Peyer's patch (tissue), 4 donors: ENCODE measurements around the gene RNASE8. TPM values are rescaled to one million over a fixed set of nuclear protein-coding genes. Genes with fewer than 3 reads are reported as not detected.

Experiments used
- DNase-seq, 3 donors: peaks; one replicate each; pipeline ENCODE4 v3.0.0-alpha.2; 2017 to 2019
- H3K27ac ChIP-seq, 4 donors: fragments of 200-600 bp; sonication (generic); one replicate each; pipeline ENCODE4 v1.5.1; 2016 to 2019
- H3K27me3 ChIP-seq, 2 donors: fragments of 200-600 bp; sonication (generic); one replicate each; pipeline ENCODE4 v1.5.1; 2019
- H3K36me3 ChIP-seq, 3 donors: fragments of 200-600 bp; sonication (generic); one replicate each; pipeline ENCODE4 v1.5.1; 2016 to 2019
- H3K4me1 ChIP-seq, 4 donors: fragments of 200-600 bp; sonication (generic); one replicate each; pipeline ENCODE4 v1.5.1; 2016 to 2019
- H3K4me3 ChIP-seq, 4 donors: fragments of 200-600 bp; sonication (generic); 1 replicate in 3 of 4; 2 replicates in 1 of 4; pipeline ENCODE4 v1.5.1; 2016 to 2019; ENCODE audit warnings: mild to moderate bottlenecking in 1 of 4
- H3K9me3 ChIP-seq, 4 donors: fragments of 200-600 bp; sonication (generic); one replicate each; pipeline ENCODE4 v1.5.1; 2016 to 2019; ENCODE audit warnings: mild to moderate bottlenecking in 1 of 4
- CTCF ChIP-seq, 6 experiments: fragments of 450-650 bp in 4 of 6; fragments of 200-600 bp in 2 of 6; sonication (generic) in 1 of 6; IDR thresholded peaks; one replicate each; pipeline ENCODE4 v1.5.1; 2017 to 2019; ENCODE audit warnings: antibody characterized with exemption in 6 of 6, mild to moderate bottlenecking in 3 of 6, moderate library complexity in 1 of 6
- POLR2A ChIP-seq, 2 donors: fragments of 450-650 bp; IDR thresholded peaks; one replicate each; pipeline ENCODE4 v1.5.1; 2017; ENCODE audit warnings: antibody characterized with exemption in 2 of 2, mild to moderate bottlenecking in 2 of 2, moderate library complexity in 2 of 2
- total RNA-seq, 4 donors: library from RNA; depleted of rRNA; stranded (reverse); fragments of >200 nt; gene quantifications; one replicate each; pipeline ENCODE4 v1.1.0, GENCODE V29; 2016

RNASE8 gene
- total RNA-seq, 4 donors from 2014 or later = not detected

- Histone ChIP-seq H3K9me3 (no peaks in the 10 kb centered on the region), H3K4me1 (peaks cover 0 to 4% (median 0%) of the 10 kb centered on the region in 4 donors), H3K27ac (peak overlapping the region in 2 of 4 donors; percentile 3 to 9), H3K36me3 (no peaks in the 10 kb centered on the region), H3K4me3 (no peak overlapping the region), H3K27me3 (no peaks in the 10 kb centered on the region)
- no peak for DNase-seq
- TF ChIP-seq POLR2A (IDR thresholded peaks at IDR 0.05) (no peak), CTCF (IDR thresholded peaks at IDR 0.05) (no peak)
Observed at GRCh38 chr14:21060614-21061346, 3.2 kb downstream of the RNASE8 start.

- Histone ChIP-seq H3K27me3 (no peaks in the 10 kb centered on the region), H3K4me1 (peaks cover 0 to 4% (median 0%) of the 10 kb centered on the region in 4 donors), H3K36me3 (no peaks in the 10 kb centered on the region), H3K27ac (peak overlapping the region in 1 of 4 donors; percentile 9), H3K4me3 (no peak overlapping the region), H3K9me3 (no peaks in the 10 kb centered on the region)
- DNase-seq = no peak
- TF ChIP-seq CTCF (IDR thresholded peaks at IDR 0.05) (no peak), POLR2A (IDR thresholded peaks at IDR 0.05) (no peak)
Observed at GRCh38 chr14:21061347-21061668, 3.7 kb downstream of the RNASE8 start.

- H3K27ac ChIP-seq = no peak overlapping the region
Observed at GRCh38 chr14:21063479-21063878, 5.9 kb downstream of the RNASE8 start.

GRCh38 chr14:21066882-21067502 is 9.4 kb downstream of the RNASE8 start:
- no peak overlapping the region for H3K27ac ChIP-seq
- no peaks in the 10 kb centered on the region for H3K27me3 ChIP-seq
- H3K4me3 ChIP-seq = no peak overlapping the region
- TF ChIP-seq CTCF (IDR thresholded peaks at IDR 0.05) = peak in 3 of 6 experiments; percentile 19 to 25 (median 20)
- no peak for TF ChIP-seq POLR2A (IDR thresholded peaks at IDR 0.05)
- no peaks in the 10 kb centered on the region for H3K9me3 ChIP-seq
- no peaks in the 10 kb centered on the region for H3K36me3 ChIP-seq
- no peak for DNase-seq
- H3K4me1 ChIP-seq = peaks cover 0 to 31% (median 23%) of the 10 kb centered on the region in 4 donors

More at GRCh38 chr14:21063479-21063878, 5.9 kb downstream of the RNASE8 start:
- Histone ChIP-seq H3K36me3 (no peaks in the 10 kb centered on the region), H3K27me3 (no peaks in the 10 kb centered on the region), H3K4me1 (peaks cover 0 to 4% (median under 1%) of the 10 kb centered on the region in 4 donors), H3K9me3 (no peaks in the 10 kb centered on the region), H3K4me3 (no peak overlapping the region)
- DNase-seq = no peak
- no peak for TF ChIP-seq POLR2A (IDR thresholded peaks at IDR 0.05)

- no peaks in the 10 kb centered on the region for H3K27me3 ChIP-seq
- H3K36me3 ChIP-seq = peaks cover 0 to 4% (median 0%) of the 10 kb centered on the region in 3 donors
- peaks cover 0 to 36% (median 26%) of the 10 kb centered on the region in 4 donors for H3K4me1 ChIP-seq
- TF ChIP-seq CTCF (IDR thresholded peaks at IDR 0.05) = peak; percentile 31 to 65 (median 54)
- no peak for TF ChIP-seq POLR2A (IDR thresholded peaks at IDR 0.05)
- no peaks in the 10 kb centered on the region for H3K9me3 ChIP-seq
- H3K27ac ChIP-seq = peak overlapping the region; percentile 79 to 90 (median 84)
- peak overlapping the region; percentile 66 to 90 (median 82) for H3K4me3 ChIP-seq
- DNase-seq = peak in 2 of 3 donors; percentile 68 to 78
Observed at GRCh38 chr14:21068521-21069387, 11.1 kb downstream of the RNASE8 start.
